Skin epidermis (tissue), 12 donors: ENCODE data around the gene EIF3D.
A peak's percentile ranks its signal among the peaks of the same experiment; 100 is the strongest.
"Not testable (repeated sequence)": the region's sequence is repeated elsewhere in the genome, so short reads cannot be mapped to it uniquely, and the experiment has no call there.

Experiments used
- H3K27ac ChIP-seq, 21 experiments: fragments of 200-600 bp; sonication (generic) in 11 of 21; one replicate each; pipeline ENCODE4 v1.5.0; 2020; ENCODE audit warnings: mild to moderate bottlenecking in 3 of 21, inconsistent platforms in 2 of 21, moderate library complexity in 2 of 21
- H3K4me3 ChIP-seq, 7 experiments: fragments of 200-600 bp; sonication (generic) in 2 of 7; one replicate each; pipeline ENCODE4 v1.5.0; 2020; ENCODE audit warnings: inconsistent platforms in 2 of 7, mild to moderate bottlenecking in 2 of 7, moderate library complexity in 1 of 7

The EIF3D gene

GRCh38 chr22:36550701-36551495 lies 21.9 kb upstream of the EIF3D start:
- no peak overlapping the region for H3K27ac ChIP-seq
- no peak overlapping the region for H3K4me3 ChIP-seq

- H3K4me3 ChIP-seq = no peak overlapping the region
- peak overlapping the region in 3 of 21 experiments; percentile 6 to 21 (median 17) for H3K27ac ChIP-seq
Measured at GRCh38 chr22:36549033-36549432, 20.1 kb upstream of the EIF3D start.

GRCh38 chr22:36548606-36549005 lies 19.6 kb upstream of the EIF3D start:
- peak overlapping the region in 4 of 21 experiments; percentile 6 to 38 (median 19) for H3K27ac ChIP-seq
- no peak overlapping the region for H3K4me3 ChIP-seq

- Histone ChIP-seq H3K27ac (no peak overlapping the region), H3K4me3 (no peak overlapping the region)
Measured at GRCh38 chr22:36546932-36547331, 18.0 kb upstream of the EIF3D start.

GRCh38 chr22:36546092-36546804 lies 17.3 kb upstream of the EIF3D start:
- Histone ChIP-seq H3K4me3 (no peak overlapping the region), H3K27ac (no peak overlapping the region)

- no peak overlapping the region for H3K4me3 ChIP-seq
- H3K27ac ChIP-seq = no peak overlapping the region
Measured at GRCh38 chr22:36544107-36544620, 15.2 kb upstream of the EIF3D start.

- peak overlapping the region in 3 of 21 experiments; percentile 4 to 38 (median 25) for H3K27ac ChIP-seq
- H3K4me3 ChIP-seq = no peak overlapping the region
Measured at GRCh38 chr22:36541831-36542411, 13.0 kb upstream of the EIF3D start.

GRCh38 chr22:36540867-36541642 lies 12.1 kb upstream of the EIF3D start:
- H3K4me3 ChIP-seq = no peak overlapping the region
- no peak overlapping the region for H3K27ac ChIP-seq

GRCh38 chr22:36538529-36538928 lies 9.6 kb upstream of the EIF3D start:
- Histone ChIP-seq H3K27ac (no peak overlapping the region), H3K4me3 (no peak overlapping the region)

GRCh38 chr22:36536717-36537116 lies 7.8 kb upstream of the EIF3D start:
- no peak overlapping the region for H3K27ac ChIP-seq
- no peak overlapping the region for H3K4me3 ChIP-seq

- H3K27ac ChIP-seq, H3K4me3 ChIP-seq: not testable (repeated sequence)
Measured at GRCh38 chr22:36533320-36533719, 4.4 kb upstream of the EIF3D start.

GRCh38 chr22:36532466-36532865 lies 3.5 kb upstream of the EIF3D start:
- Histone ChIP-seq H3K27ac (no peak overlapping the region), H3K4me3 (no peak overlapping the region)

- Histone ChIP-seq H3K27ac (peak overlapping the region; percentile 48 to 95 (median 90)), H3K4me3 (peak overlapping the region; percentile 59 to 95 (median 70))
Measured at GRCh38 chr22:36528341-36528740, 625 bp downstream of the EIF3D start.

- Histone ChIP-seq H3K27ac (no peak overlapping the region), H3K4me3 (no peak overlapping the region)
Measured at GRCh38 chr22:36522662-36523061, 6.3 kb downstream of the EIF3D start.

GRCh38 chr22:36520423-36520822 lies 8.5 kb downstream of the EIF3D start:
- Histone ChIP-seq H3K27ac (no peak overlapping the region), H3K4me3 (no peak overlapping the region)

- not testable (repeated sequence) for H3K4me3 ChIP-seq
- H3K27ac ChIP-seq = peak overlapping the region in 1 of 21 experiments; percentile 58
Measured at GRCh38 chr22:36519906-36520305, 9.1 kb downstream of the EIF3D start.

- H3K4me3 ChIP-seq = no peak overlapping the region
- no peak overlapping the region for H3K27ac ChIP-seq
Measured at GRCh38 chr22:36514766-36515165, 14.2 kb downstream of the EIF3D start.

- Histone ChIP-seq H3K4me3 (no peak overlapping the region), H3K27ac (no peak overlapping the region)
Measured at GRCh38 chr22:36512991-36513390, 16.0 kb downstream of the EIF3D start.

- Histone ChIP-seq H3K4me3 (no peak overlapping the region), H3K27ac (no peak overlapping the region)
Measured at GRCh38 chr22:36512333-36512732, 16.6 kb downstream of the EIF3D start.
